Measurements from ENCODE around the gene PROSER3. TPM values are rescaled to one million over a fixed set of nuclear protein-coding genes. Genes with fewer than 3 reads are reported as not detected.

Gene PROSER3
- total and polyA plus RNA-seq, 2 of the 13 experiments (the other 11 are each of a cell fraction or from before 2014, with no cell fraction given): 5.1 to 5.7 TPM

GRCh38 chr19:35744430-35745327 lies 13.3 kb upstream of the PROSER3 start (continued):
- TF ChIP-seq PREB (CRISPR knock-in tag; IDR thresholded peaks at IDR 0.05): no peak
- peak; percentile 58; the same call in 1 of the 2 replicates for TF ChIP-seq RFXAP (CRISPR knock-in tag; IDR thresholded peaks at IDR 0.05; ENCODE audit: borderline replicate concordance)
- TF ChIP-seq SP2 (CRISPR knock-in tag; IDR thresholded peaks at IDR 0.05): peak; percentile 76
- TF ChIP-seq SIN3A (IDR thresholded peaks at IDR 0.05; ENCODE audit: borderline replicate concordance, low read depth, low read length): peak; percentile 72; the same call in 1 of the 2 replicates
- 0 out of 2 replicates have a peak, but pooled peaks have one; percentile 2 for TF ChIP-seq HNF1A (IDR thresholded peaks at IDR 0.05; ENCODE audit: low read depth)
- no peak for TF ChIP-seq HNF1A (CRISPR knock-in tag; IDR thresholded peaks at IDR 0.05; ENCODE audit: borderline replicate concordance)
- no peak for TF ChIP-seq ZNF18 (CRISPR knock-in tag; IDR thresholded peaks at IDR 0.05; ENCODE audit: insufficient replicate concordance)
- peak; percentile 48 for TF ChIP-seq HDAC1 (CRISPR knock-in tag; IDR thresholded peaks at IDR 0.05)
- TF ChIP-seq GABPA (IDR thresholded peaks at IDR 0.05; ENCODE audit: low read depth, low read length): peak; percentile 41; the same call in 1 of the 2 replicates
- TF ChIP-seq GABPA (CRISPR knock-in tag; IDR thresholded peaks at IDR 0.05; ENCODE audit: low read depth): no peak
- no peak for TF ChIP-seq ZSCAN22 (CRISPR knock-in tag; IDR thresholded peaks at IDR 0.05)
- no peak for TF ChIP-seq ZNF33B (CRISPR knock-in tag; IDR thresholded peaks at IDR 0.05)
- TF ChIP-seq SALL1 (CRISPR knock-in tag; IDR thresholded peaks at IDR 0.05): peak; percentile 53; the same call in 1 of the 2 replicates
- TF ChIP-seq NFYC (CRISPR knock-in tag; IDR thresholded peaks at IDR 0.05): peak; percentile 63
- TF ChIP-seq NBN (conservative IDR thresholded peaks at IDR 0.05): no peak
- peak; percentile 77 for TF ChIP-seq SAP130 (CRISPR knock-in tag; IDR thresholded peaks at IDR 0.05; ENCODE audit: low read depth)
- TF ChIP-seq, protein P1, sequence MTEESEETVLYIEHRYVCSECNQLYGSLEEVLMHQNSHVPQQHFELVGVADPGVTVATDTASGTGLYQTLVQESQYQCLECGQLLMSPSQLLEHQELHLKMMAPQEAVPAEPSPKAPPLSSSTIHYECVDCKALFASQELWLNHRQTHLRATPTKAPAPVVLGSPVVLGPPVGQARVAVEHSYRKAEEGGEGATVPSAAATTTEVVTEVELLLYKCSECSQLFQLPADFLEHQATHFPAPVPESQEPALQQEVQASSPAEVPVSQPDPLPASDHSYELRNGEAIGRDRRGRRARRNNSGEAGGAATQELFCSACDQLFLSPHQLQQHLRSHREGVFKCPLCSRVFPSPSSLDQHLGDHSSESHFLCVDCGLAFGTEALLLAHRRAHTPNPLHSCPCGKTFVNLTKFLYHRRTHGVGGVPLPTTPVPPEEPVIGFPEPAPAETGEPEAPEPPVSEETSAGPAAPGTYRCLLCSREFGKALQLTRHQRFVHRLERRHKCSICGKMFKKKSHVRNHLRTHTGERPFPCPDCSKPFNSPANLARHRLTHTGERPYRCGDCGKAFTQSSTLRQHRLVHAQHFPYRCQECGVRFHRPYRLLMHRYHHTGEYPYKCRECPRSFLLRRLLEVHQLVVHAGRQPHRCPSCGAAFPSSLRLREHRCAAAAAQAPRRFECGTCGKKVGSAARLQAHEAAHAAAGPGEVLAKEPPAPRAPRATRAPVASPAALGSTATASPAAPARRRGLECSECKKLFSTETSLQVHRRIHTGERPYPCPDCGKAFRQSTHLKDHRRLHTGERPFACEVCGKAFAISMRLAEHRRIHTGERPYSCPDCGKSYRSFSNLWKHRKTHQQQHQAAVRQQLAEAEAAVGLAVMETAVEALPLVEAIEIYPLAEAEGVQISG (CRISPR knock-in tag; IDR thresholded peaks at IDR 0.05): peak; percentile 64
- TF ChIP-seq BATF2 (CRISPR knock-in tag; IDR thresholded peaks at IDR 0.05): 0 out of 2 replicates have a peak, but pooled peaks have one; percentile 48
- TF ChIP-seq MXI1 (IDR thresholded peaks at IDR 0.05; ENCODE audit: borderline replicate concordance, low read depth, low read length): peak; percentile 89; the same call in 2 of the 3 replicates

Measured in HepG2 (cell line).